HCT116 (cell line): ENCODE results near the gene UTS2. TPM values are rescaled to one million over a fixed set of nuclear protein-coding genes. Genes with fewer than 3 reads are reported as not detected.

Experiments
- ATAC-seq: fragments of 200-7000 bp; cut with Tn5 transposase; 2 replicates; pipeline ENCODE4 v1.9.1; 2020; ENCODE audit warnings: mild to moderate bottlenecking, moderate library complexity
- BruUV-seq: library from RNA; stranded (reverse); fragments of 400-500 nt; replicated peaks from 2 replicates; lab custom pipeline; 2021; lab: Mats Ljungman, UMichigan
- CTCF ChIA-PET: fragments of 300-600 bp; sonication (Branson Sonifier 250); formaldehyde crosslinking; loops from one replicate; lab custom pipeline; 2021; ENCODE audit warnings: antibody characterized with exemption; lab: Charles Lee
- POLR2A ChIA-PET: fragments of 300-600, 350-600 bp; sonication (Branson Sonifier 250); formaldehyde crosslinking; loops from one replicate; lab custom pipeline; 2021; ENCODE audit warnings: antibody characterized with exemption; lab: Charles Lee
- RAD21 ChIA-PET, 2 experiments: fragments of 300-600 bp; sonication (Branson Sonifier 250); formaldehyde crosslinking; loops; one replicate each; lab custom pipeline; 2023; ENCODE audit warnings: low total read pairs in 2 of 2; ENCODE audit not compliant: uncharacterized antibody in 2 of 2, unreplicated experiment in 2 of 2, low non-redundant PET in 1 of 2; lab: Charles Lee
- DNase-seq: peaks from one replicate; pipeline ENCODE4 v3.0.0-alpha.2; 2010; ENCODE audit warnings: low read depth, low spot score
- H2AFZ ChIP-seq: fragments of 200-600 bp; shearing (Covaris generic), sonication (generic); 2 replicates; pipeline ENCODE4 v1.6.1; 2017; ENCODE audit warnings: low read depth, mixed run types, mixed read lengths, antibody characterized with exemption, low read length; ENCODE audit not compliant: poor library complexity, severe bottlenecking
- H3K27ac ChIP-seq: 2 replicates; pipeline ENCODE4 v1.5.1; 2012; ENCODE audit warnings: low read depth, low read length
- H3K27me3 ChIP-seq: fragments of 200-600 bp; sonication (generic); 2 replicates; pipeline ENCODE4 v1.6.1; 2016; ENCODE audit warnings: mixed run types, low read length, mixed read lengths; ENCODE audit not compliant: insufficient read depth
- H3K36me3 ChIP-seq, 2 experiments: fragments of 200-500 bp in 1 of 2; fragments of 200-600 bp in 1 of 2; sonication (Bioruptor generic) in 1 of 2; sonication (generic) in 1 of 2; 2 replicates each; pipeline versions ENCODE4 v1.5.1 to v1.6.1; 2014 to 2016; ENCODE audit warnings: low read length in 2 of 2, inconsistent platforms in 1 of 2, mixed read lengths in 1 of 2, mixed run types in 1 of 2; ENCODE audit not compliant: insufficient read depth in 2 of 2, control insufficient read depth in 1 of 2
- H3K4me1 ChIP-seq, 2 experiments: fragments of 200-600 bp in 1 of 2; sonication (generic) in 1 of 2; 2 replicates each; pipeline versions ENCODE4 v1.5.1 to v1.6.1; 2012 to 2017; ENCODE audit warnings: low read length in 2 of 2, inconsistent platforms in 1 of 2, mild to moderate bottlenecking in 1 of 2, mixed read lengths in 1 of 2, mixed run types in 1 of 2, moderate library complexity in 1 of 2; ENCODE audit not compliant: insufficient read depth in 2 of 2, control insufficient read depth in 1 of 2
- H3K4me2 ChIP-seq: fragments of 200-600 bp; sonication (generic); 2 replicates; pipeline ENCODE4 v1.6.1; 2017; ENCODE audit warnings: mixed run types, low read length, mixed read lengths
- H3K4me3 ChIP-seq, 2 experiments: fragments of 200-600 bp in 1 of 2; sonication (generic) in 1 of 2; replicated peaks in 1 of 2; 2 replicates each; pipeline ENCODE4 v1.5.1; 2011 to 2016; ENCODE audit warnings: low read length in 2 of 2, control low read depth in 1 of 2, low read depth in 1 of 2, mild to moderate bottlenecking in 1 of 2, mixed read lengths in 1 of 2, mixed run types in 1 of 2
- H3K79me2 ChIP-seq: fragments of 200-600 bp; sonication (generic); 2 replicates; pipeline ENCODE4 v1.6.1; 2017; ENCODE audit warnings: mild to moderate bottlenecking, mixed run types, low read length, moderate library complexity, mixed read lengths; ENCODE audit not compliant: insufficient read depth
- H3K9ac ChIP-seq: fragments of 200-600 bp; sonication (generic); 2 replicates; pipeline ENCODE4 v1.6.1; 2016; ENCODE audit warnings: low read length, mixed read lengths
- H3K9me2 ChIP-seq: fragments of 200-600 bp; sonication (generic), shearing (Covaris generic); 2 replicates; pipeline ENCODE4 v1.6.1; 2017; ENCODE audit warnings: mixed run types, mild to moderate bottlenecking, moderate library complexity; ENCODE audit not compliant: insufficient read depth
- H3K9me3 ChIP-seq, 2 experiments: fragments of 200-500 bp in 1 of 2; fragments of 200-600 bp in 1 of 2; sonication (Bioruptor generic) in 1 of 2; sonication (generic) in 1 of 2; 2 replicates each; pipeline ENCODE4 v1.6.1; 2014 to 2017; ENCODE audit warnings: low read length in 2 of 2, mixed read lengths in 2 of 2, inconsistent platforms in 1 of 2, low read depth in 1 of 2, mild to moderate bottlenecking in 1 of 2, mixed run types in 1 of 2, moderate library complexity in 1 of 2; ENCODE audit not compliant: control insufficient read depth in 1 of 2, insufficient read depth in 1 of 2
- H4K20me1 ChIP-seq: fragments of 200-600 bp; sonication (generic), shearing (Covaris generic); 2 replicates; pipeline ENCODE4 v1.6.1; 2017; ENCODE audit warnings: mixed run types, mild to moderate bottlenecking, moderate library complexity; ENCODE audit not compliant: insufficient read depth
- CBX3 ChIP-seq: IDR thresholded peaks from 2 replicates; pipeline ENCODE4 v1.6.1; 2012; ENCODE audit warnings: low read depth
- CEBPB ChIP-seq: IDR thresholded peaks from 2 replicates; pipeline ENCODE4 v1.6.1; 2012; ENCODE audit warnings: low read depth
- CTCF ChIP-seq, 3 experiments: fragments of 200-600 bp in 1 of 3; sonication (generic) in 1 of 3; IDR thresholded peaks in 2 of 3; conservative IDR thresholded peaks in 1 of 3; 2 replicates each; pipeline ENCODE4 v1.5.1; 2012 to 2017; ENCODE audit warnings: low read depth in 2 of 3, low read length in 2 of 3, antibody characterized with exemption in 1 of 3, borderline replicate concordance in 1 of 3, control low read depth in 1 of 3, mild to moderate bottlenecking in 1 of 3, mixed read lengths in 1 of 3, mixed run types in 1 of 3, moderate library complexity in 1 of 3; ENCODE audit not compliant: insufficient read depth in 1 of 3
- ELF1 ChIP-seq: IDR thresholded peaks from 2 replicates; pipeline ENCODE4 v1.6.1; 2012; ENCODE audit warnings: low read depth, borderline replicate concordance
- EZH2phosphoT487 ChIP-seq: fragments of 200-600 bp; IDR thresholded peaks from 2 replicates; pipeline ENCODE4 v1.6.1; 2018; ENCODE audit warnings: antibody characterized with exemption, borderline replicate concordance
- FOSL1 ChIP-seq: IDR thresholded peaks from 2 replicates; pipeline ENCODE4 v1.6.1; 2012; ENCODE audit warnings: low read depth
- JUND ChIP-seq: IDR thresholded peaks from 2 replicates; pipeline ENCODE4 v1.6.1; 2012
- POLR2A ChIP-seq: IDR thresholded peaks from 2 replicates; pipeline ENCODE4 v1.7.0; 2011; ENCODE audit warnings: borderline replicate concordance; ENCODE audit not compliant: insufficient read depth, insufficient read length; ENCODE audit errors: extremely low read depth
- POLR2AphosphoS5 ChIP-seq: IDR thresholded peaks from 2 replicates; pipeline ENCODE4 v1.6.1; 2011; ENCODE audit warnings: mild to moderate bottlenecking, low read depth, low read length, moderate library complexity
- RAD21 ChIP-seq: IDR thresholded peaks from 2 replicates; pipeline ENCODE4 v1.6.1; 2012; ENCODE audit warnings: low read depth, mild to moderate bottlenecking
- REST ChIP-seq: IDR thresholded peaks from 2 replicates; pipeline ENCODE4 v1.6.1; 2012; ENCODE audit warnings: low read depth
- SIN3A ChIP-seq: IDR thresholded peaks from 2 replicates; pipeline ENCODE4 v1.6.1; 2012; ENCODE audit warnings: low read depth
- SP1 ChIP-seq: IDR thresholded peaks from 2 replicates; pipeline ENCODE4 v1.6.1; 2012; ENCODE audit warnings: low read depth
- SRF ChIP-seq: IDR thresholded peaks from 2 replicates; pipeline ENCODE4 v1.6.1; 2012; ENCODE audit warnings: low read depth
- TCF7L2 ChIP-seq: IDR thresholded peaks from 2 replicates; pipeline ENCODE4 v1.7.0; 2011; ENCODE audit warnings: borderline replicate concordance, inconsistent platforms; ENCODE audit not compliant: insufficient read depth, insufficient read length; ENCODE audit errors: extremely low read depth
- YY1 ChIP-seq: IDR thresholded peaks from 2 replicates; pipeline ENCODE4 v1.6.1; 2011; ENCODE audit warnings: low read length, low read depth, moderate library complexity, mild to moderate bottlenecking; ENCODE audit not compliant: insufficient replicate concordance; ENCODE audit errors: extremely low read depth
- ZBTB33 ChIP-seq: IDR thresholded peaks from 2 replicates; pipeline ENCODE4 v1.6.1; 2011; ENCODE audit warnings: mild to moderate bottlenecking, low read length, moderate library complexity; ENCODE audit not compliant: insufficient replicate concordance; ENCODE audit errors: extremely low read depth
- ZFX ChIP-seq: fragments of 450-650 bp; IDR thresholded peaks from 2 replicates; pipeline ENCODE4 v1.6.1; 2017
- intact Hi-C: fragments of 100-400 bp; cut with micrococcal nuclease; formaldehyde crosslinking; loops from 2 replicates; pipeline ENCODE4 v1.10.0; 2022
- total RNA-seq: library from RNA; stranded (reverse); gene quantifications from one replicate; pipeline ENCODE4 v1.2.1, GENCODE V29; 2021; ENCODE audit not compliant: unreplicated experiment

Gene UTS2
- total RNA-seq, 1 experiment from 2014 or later = 3.0 TPM

GRCh38 chr1:7863756-7864328 lies 11.0 kb upstream of the UTS2 start:
- H3K4me3 ChIP-seq = no peak overlapping the region
- H3K9me3 ChIP-seq = no peaks in the 10 kb centered on the region
- no peak overlapping the region for H2AFZ ChIP-seq
- no peaks in the 10 kb centered on the region for H3K4me1 ChIP-seq
- no peak for DNase-seq
- BruUV-seq = no TSS peak
- H3K79me2 ChIP-seq = no peaks in the 10 kb centered on the region
- H3K9ac ChIP-seq = no peak overlapping the region
- TF ChIP-seq EZH2phosphoT487 (no peak), YY1 (no peak), POLR2A (no peak), SRF (no peak), POLR2AphosphoS5 (no peak), CTCF (IDR thresholded peaks at IDR 0.05 in 2 of 3, conservative IDR thresholded peaks at IDR 0.05 in 1 of 3; ENCODE audit: borderline replicate concordance in 1 of 3, insufficient read depth in 1 of 3, low read depth in 2 of 3, low read length in 2 of 3) (no peak), REST (no peak), CEBPB (no peak), SP1 (no peak), ZBTB33 (no peak), ELF1 (no peak), JUND (no peak), FOSL1 (no peak), SIN3A (no peak), RAD21 (no peak), ZFX (no peak), CBX3 (no peak), TCF7L2 (no peak)
- no peaks in the 10 kb centered on the region for H3K9me2 ChIP-seq
- ChIA-PET POLR2A (no interaction called here), RAD21 (no interaction called here), CTCF (no interaction called here)
- H3K27ac ChIP-seq = no peak overlapping the region
- H3K4me2 ChIP-seq = no peak overlapping the region
- no peaks in the 10 kb centered on the region for H4K20me1 ChIP-seq
- ATAC-seq = no peak
- no peaks in the 10 kb centered on the region for H3K36me3 ChIP-seq
- no peaks in the 10 kb centered on the region for H3K27me3 ChIP-seq
- intact Hi-C loops = no loop called here
